Kidney (tissue), 14 donors: ENCODE measurements around the gene MRPL55. TPM values are rescaled to one million over a fixed set of nuclear protein-coding genes. Genes with fewer than 3 reads are reported as not detected.

Experiments used
- DNase-seq, 5 donors: peaks; one replicate each; pipeline ENCODE4 v3.0.0-alpha.2; 2013 to 2020
- FAIRE-seq: peaks from 2 replicates; lab custom pipeline; 2012; peaks lifted over from hg19 to GRCh38; lab: Jason Lieb, UNC
- H3K27ac ChIP-seq, 2 donors: one replicate each; pipeline ENCODE4 v1.7.0; 2013; ENCODE audit warnings: low read depth in 2 of 2, low read length in 2 of 2, inconsistent platforms in 1 of 2
- H3K27me3 ChIP-seq: one replicate; pipeline ENCODE4 v1.7.1; 2013; ENCODE audit warnings: low read length, inconsistent platforms; ENCODE audit not compliant: control insufficient read depth, insufficient read depth
- H3K36me3 ChIP-seq, 3 donors: one replicate each; pipeline versions ENCODE4 v1.7.0 to v1.7.1; 2013; ENCODE audit warnings: low read length in 3 of 3, control low read depth in 1 of 3, inconsistent platforms in 1 of 3; ENCODE audit not compliant: insufficient read depth in 3 of 3, control insufficient read depth in 2 of 3
- H3K4me1 ChIP-seq, 3 donors: one replicate each; pipeline versions ENCODE4 v1.7.0 to v1.7.1; 2013; ENCODE audit warnings: low read length in 3 of 3, inconsistent platforms in 1 of 3, low read depth in 1 of 3; ENCODE audit not compliant: control insufficient read depth in 2 of 3, insufficient read depth in 2 of 3
- H3K4me3 ChIP-seq, 3 donors: one replicate each; pipeline versions ENCODE4 v1.7.0 to v1.8.1; 2013; ENCODE audit warnings: low read length in 3 of 3, control low read depth in 1 of 3, inconsistent platforms in 1 of 3
- H3K9ac ChIP-seq, 3 donors: one replicate each; pipeline versions ENCODE4 v1.7.0 to v1.7.1; 2013; ENCODE audit warnings: low read length in 3 of 3, control low read depth in 1 of 3, inconsistent platforms in 1 of 3
- H3K9me3 ChIP-seq, 3 donors: one replicate each; pipeline versions ENCODE4 v1.7.0 to v1.7.1; 2013; ENCODE audit warnings: low read length in 3 of 3, control low read depth in 1 of 3, inconsistent platforms in 1 of 3; ENCODE audit not compliant: control insufficient read depth in 2 of 3, insufficient read depth in 1 of 3
- CTCF ChIP-seq: IDR thresholded peaks from 3 replicates; pipeline ENCODE4 v1.5.1; 2012; ENCODE audit warnings: mild to moderate bottlenecking, moderate library complexity, borderline replicate concordance; ENCODE audit not compliant: insufficient read depth; ENCODE audit errors: extremely low read depth
- intact Hi-C: fragments of 100-400 bp; cut with DNase I; formaldehyde crosslinking; loops from one replicate; pipeline ENCODE4 v1.11.1; 2022
- polyA plus RNA-seq: library from polyadenylated mRNA; stranded (reverse); fragments of 350-450 nt; fragmentation: Illumina TruSeq; extraction: RNeasy Lipid Tissue Mini Kit (QIAGEN cat#74804); gene quantifications from one replicate; pipeline ENCODE4 v1.2.3, GENCODE V29; 2014; ENCODE audit warnings: low read depth, low replicate concordance; ENCODE audit not compliant: insufficient read depth
- total RNA-seq: library from RNA; stranded (reverse); fragmentation: NEBNext Ultra II Directional; extraction: Animal tissue kit (Norgen Biotek cat#: 25700); gene quantifications from one replicate; pipeline ENCODE4 v1.2.1, GENCODE V29; 2021
- donor health status: control.
- donor health status: control.
- donor health status: control.
- donor health status: control.
- donor health status: control.
- donor health status: DM: yes; HTN: yes; CAD: no.
- donor health status: Normal renal cell carcinoma (clear cell type).

Gene MRPL55
- total and polyA plus RNA-seq, 2 donors from 2014 or later: 37.8 to 141 TPM

DNA sequence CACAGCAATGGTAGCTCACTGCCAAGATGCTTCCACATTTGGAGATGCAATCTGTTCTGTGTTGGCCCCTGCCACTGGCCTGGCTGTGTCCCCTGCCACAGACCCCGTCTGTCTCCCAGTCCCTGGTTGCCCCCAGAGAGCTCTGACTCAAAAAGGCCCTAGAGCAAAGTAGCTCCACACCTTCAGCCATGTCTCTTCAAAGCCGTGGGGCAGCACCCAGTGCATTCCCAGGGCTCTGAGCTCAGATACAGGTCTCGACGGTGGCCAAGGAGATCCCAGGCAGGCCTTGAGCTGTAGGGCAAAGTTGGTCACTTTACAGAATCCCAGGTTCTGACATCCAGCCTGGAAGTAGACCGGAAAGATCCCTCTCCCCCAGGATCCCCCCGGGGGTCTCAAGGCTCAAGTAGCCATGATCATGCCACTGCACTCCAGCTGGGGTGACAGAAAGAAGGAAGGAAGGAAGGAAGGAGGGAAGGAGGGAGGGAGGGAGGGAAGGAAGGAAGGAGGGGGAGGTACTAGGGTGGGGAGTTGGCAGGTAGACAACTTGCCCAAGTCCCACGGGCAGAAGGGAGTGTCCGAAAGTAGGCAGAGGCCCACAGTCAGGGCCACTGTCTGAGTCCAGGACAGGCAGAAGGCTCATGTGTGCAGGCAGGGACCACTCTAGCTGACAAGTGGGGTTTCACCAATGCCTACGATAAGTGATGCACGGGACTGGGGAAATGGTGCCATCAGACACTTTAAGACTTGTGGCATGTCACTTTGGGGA is 31.4 kb downstream of the MRPL55 start:
- DNase-seq: peak in 2 of 5 donors; percentile 26 to 32
- peaks cover 0 to 7% (median 0%) of the 10 kb centered on the region in 3 donors for H3K4me1 ChIP-seq
- no peak overlapping the region for H3K4me3 ChIP-seq
- no peak overlapping the region for H3K27ac ChIP-seq
- FAIRE-seq: no peak
- no peaks in the 10 kb centered on the region for H3K36me3 ChIP-seq
- intact Hi-C loops: no loop called here
- H3K9me3 ChIP-seq: no peaks in the 10 kb centered on the region
- H3K27me3 ChIP-seq: no peaks in the 10 kb centered on the region
- TF ChIP-seq CTCF: no peak
- H3K9ac ChIP-seq: no peak overlapping the region

DNA sequence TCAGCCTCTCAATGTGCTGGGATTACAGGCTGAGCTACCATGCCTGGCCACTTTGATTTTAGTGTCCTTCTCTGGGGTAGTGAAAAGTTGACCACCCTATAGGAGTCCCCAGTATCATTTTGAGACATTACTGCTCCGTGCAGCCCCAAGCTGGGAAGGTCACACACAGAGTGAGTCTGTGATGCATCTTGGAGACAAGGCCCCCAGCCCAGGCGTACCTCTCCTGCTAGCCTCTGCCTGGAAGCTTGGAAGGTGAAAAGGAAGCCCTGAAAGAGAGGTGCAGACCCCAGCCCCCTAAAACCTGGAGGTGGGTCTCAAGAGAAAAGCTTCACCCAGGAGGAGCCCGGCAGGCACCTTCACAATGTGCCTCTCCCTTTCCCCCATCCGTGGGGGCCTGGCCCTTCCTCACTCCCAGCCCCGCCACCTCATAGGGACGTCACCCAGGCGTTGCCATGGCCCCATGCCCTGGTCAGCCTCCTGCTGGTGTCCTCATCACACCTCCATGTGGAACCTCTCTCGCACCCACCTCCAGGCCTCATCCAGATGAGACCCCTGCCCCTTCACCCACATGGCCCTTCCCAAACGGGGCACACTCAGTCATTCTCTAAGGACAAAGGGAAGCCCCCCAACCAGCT is 32.2 kb downstream of the MRPL55 start:
- no peak for FAIRE-seq
- Histone ChIP-seq H3K27me3 (no peaks in the 10 kb centered on the region), H3K36me3 (no peaks in the 10 kb centered on the region), H3K9ac (no peak overlapping the region), H3K4me1 (peaks cover 0 to 7% (median 0%) of the 10 kb centered on the region in 3 donors), H3K9me3 (no peaks in the 10 kb centered on the region), H3K4me3 (no peak overlapping the region), H3K27ac (no peak overlapping the region)
- no peak for TF ChIP-seq CTCF
- intact Hi-C loops: no loop called here
- peak in 1 of 5 donors; percentile 31 for DNase-seq

DNA sequence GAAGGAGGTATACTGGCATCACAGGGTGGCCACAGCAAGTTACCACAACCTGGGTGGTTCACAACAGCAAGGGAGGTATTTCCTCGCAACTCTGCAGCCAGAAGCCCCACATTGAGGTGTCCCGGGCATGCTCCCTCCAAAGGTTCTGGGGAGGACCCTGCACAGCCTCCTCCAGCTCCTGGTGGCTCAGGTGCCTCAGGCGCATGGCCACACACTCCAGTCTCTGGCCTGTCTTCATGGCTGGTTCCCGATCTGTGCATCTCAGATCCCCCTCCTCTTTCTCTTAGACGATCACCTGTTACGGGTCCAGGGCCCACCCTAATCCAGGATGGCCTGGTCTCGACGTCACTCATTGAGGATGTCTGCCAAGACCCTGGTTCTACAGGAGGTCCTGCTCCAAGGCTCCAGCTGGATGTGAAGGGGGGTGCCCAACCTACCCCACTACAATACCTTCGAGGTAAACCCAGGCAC is 33.3 kb downstream of the MRPL55 start:
- intact Hi-C loops: no loop called here
- Histone ChIP-seq H3K4me1 (no peaks in the 10 kb centered on the region), H3K27ac (no peak overlapping the region), H3K36me3 (no peaks in the 10 kb centered on the region), H3K27me3 (peaks cover 3% of the 10 kb centered on the region), H3K9ac (no peak overlapping the region), H3K9me3 (no peaks in the 10 kb centered on the region), H3K4me3 (no peak overlapping the region)
- TF ChIP-seq CTCF: no peak
- DNase-seq (peak in 1 of 5 donors; percentile 28), FAIRE-seq (no peak)
